Hindlimb muscle (tissue), 1 donor: Measurements from ENCODE around the gene CPN1. TPM values are rescaled to one million over a fixed set of nuclear protein-coding genes. Genes with fewer than 3 reads are reported as not detected.

Experiments used
- DNase-seq: peaks from one replicate; pipeline ENCODE4 v3.0.0-alpha.2; 2013
- polyA plus RNA-seq: library from polyadenylated mRNA; unstranded; fragments of 120-200 nt; gene quantifications from one replicate; pipeline ENCODE4 v1.2.1, GENCODE V29; 2013; ENCODE audit not compliant: insufficient read length

CPN1 gene
- polyA plus RNA-seq, 1 donor: not detected

DNA sequence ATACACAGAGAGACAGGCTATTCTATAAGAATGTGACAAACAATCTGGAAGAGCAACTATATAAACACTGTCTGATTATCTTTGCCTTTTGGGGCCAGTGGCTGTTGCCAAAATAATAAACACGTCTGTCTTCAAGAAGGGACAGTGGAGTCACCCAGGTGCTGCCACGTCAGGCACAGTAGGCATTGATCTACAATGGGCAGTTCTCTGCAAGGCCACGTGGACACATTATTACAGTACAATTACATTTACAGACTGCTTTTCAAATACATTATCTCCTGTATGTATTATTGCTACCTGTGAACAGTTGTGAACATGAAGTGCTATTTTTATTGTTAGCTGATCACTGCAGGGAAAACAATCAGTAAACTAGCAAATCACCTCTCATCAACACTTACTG lies 86.0 kb downstream of the CPN1 start:
- no peak for DNase-seq

DNA sequence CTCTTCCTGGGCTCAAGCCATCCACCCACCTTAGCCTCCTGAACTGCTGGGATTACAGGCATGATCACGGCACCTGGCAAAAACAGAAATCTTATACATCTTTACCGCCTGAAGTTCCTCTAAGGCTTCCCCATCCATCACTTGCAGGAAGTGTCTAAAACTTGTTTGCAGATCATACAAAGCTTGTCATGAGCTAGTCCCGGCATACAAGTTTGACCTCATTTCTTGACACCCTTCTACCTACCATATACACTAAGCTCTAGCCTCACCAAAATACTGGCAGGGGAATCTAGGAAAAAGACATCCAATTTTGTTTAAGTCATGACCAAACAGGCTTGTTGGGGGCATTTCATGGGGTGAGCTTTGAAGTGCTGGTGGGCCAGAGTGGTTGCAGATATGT lies 86.4 kb downstream of the CPN1 start:
- DNase-seq: no peak

DNA sequence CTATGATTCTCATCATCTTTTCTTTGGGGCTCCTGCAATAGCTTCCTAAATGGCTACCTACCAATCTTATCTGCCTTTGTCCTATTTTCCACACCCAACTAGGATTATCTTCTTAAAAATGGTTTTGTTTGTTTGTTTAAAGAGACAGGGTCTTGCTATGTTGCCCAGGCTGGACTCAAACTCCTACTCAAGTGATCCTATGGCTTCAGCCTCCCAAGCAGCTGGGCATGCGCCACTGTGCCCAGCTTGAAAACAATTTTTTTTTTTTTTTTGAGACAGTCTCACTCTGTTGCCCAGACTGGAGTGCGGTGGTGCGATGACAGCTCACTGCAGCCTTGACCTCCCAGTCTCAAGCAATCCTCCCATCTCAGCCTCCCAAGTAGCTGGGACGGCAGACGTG lies 86.9 kb downstream of the CPN1 start:
- no peak for DNase-seq

DNA sequence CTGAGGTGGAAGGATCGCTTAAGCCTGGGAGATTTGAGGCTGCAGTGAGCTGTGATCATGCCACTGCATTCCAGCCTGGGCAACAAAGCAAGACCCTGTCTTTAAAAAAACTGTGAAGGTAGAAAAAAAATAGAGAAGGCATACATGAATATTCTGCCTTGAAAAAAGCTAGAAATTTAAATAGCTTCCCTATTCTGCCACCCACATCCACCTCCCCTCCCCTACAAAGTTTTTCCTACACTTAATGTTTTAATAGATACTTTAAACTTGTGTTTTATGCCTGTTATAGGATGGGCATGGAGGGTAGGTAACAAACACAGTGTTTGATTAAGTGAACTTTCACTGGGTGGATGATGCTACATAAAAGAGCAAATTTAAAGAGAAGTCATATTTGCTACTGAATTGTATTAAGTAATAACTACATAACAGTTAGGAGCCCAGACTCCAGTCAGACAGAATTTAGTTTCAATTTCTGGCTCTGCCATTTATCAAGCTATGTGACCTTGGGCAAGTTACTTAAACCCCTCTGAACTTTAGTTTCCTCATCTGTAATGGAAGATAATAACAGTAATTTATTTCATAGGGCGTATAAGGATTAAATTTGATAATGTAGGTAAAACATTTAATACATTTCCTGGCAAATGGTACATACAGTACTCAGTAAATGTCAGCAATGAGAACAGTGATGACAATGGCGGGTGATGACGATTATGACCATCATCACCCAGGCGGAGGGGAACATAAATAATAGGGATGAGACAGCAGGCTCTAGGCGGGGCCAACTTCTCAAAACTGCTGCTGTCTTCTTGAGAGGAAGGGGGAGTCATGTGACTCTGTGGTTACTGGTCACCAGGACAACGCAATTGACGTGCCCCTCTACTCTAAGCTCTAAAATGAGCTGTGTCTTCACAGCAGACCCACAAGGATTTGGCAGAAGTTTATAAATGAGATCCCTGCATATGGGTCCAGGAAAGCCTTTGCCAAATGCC lies 87.7 kb downstream of the CPN1 start:
- DNase-seq: peak; percentile 60

Other genes with a start within 250 kb of the CPN1 start
- gene DNMBP, start 71.9 kb downstream of the CPN1 start, polyA plus RNA-seq: 21.1 TPM
- 33.2 TPM for gene ERLIN1, start 104.2 kb upstream of the CPN1 start, polyA plus RNA-seq
- 13.6 TPM for gene CHUK, start 147.7 kb upstream of the CPN1 start, polyA plus RNA-seq
- gene CWF19L1, start 185.8 kb upstream of the CPN1 start, polyA plus RNA-seq: 23.4 TPM
- 22.0 TPM for gene BLOC1S2, start 204.8 kb upstream of the CPN1 start, polyA plus RNA-seq
- gene PKD2L1, start 248.4 kb upstream of the CPN1 start, polyA plus RNA-seq: not detected